Right atrium auricular region (tissue), 2 donors: ENCODE measurements around the gene LRBA. TPM values are rescaled to one million over a fixed set of nuclear protein-coding genes. Genes with fewer than 3 reads are reported as not detected.
"Not testable (repeated sequence)": the region's sequence is repeated elsewhere in the genome, so short reads cannot be mapped to it uniquely, and the experiment has no call there.

Source experiments
- DNase-seq: peaks from one replicate; pipeline ENCODE4 v3.0.0-alpha.2; 2019; ENCODE audit warnings: low spot score
- H3K27ac ChIP-seq, 2 donors: fragments of 200-600 bp; sonication (generic); 1 replicate in 1 of 2; 2 replicates in 1 of 2; pipeline ENCODE4 v1.5.1; 2016 to 2019
- H3K27me3 ChIP-seq, 2 donors: fragments of 200-600 bp; sonication (generic); one replicate each; pipeline versions ENCODE4 v1.5.1 to v1.6.0; 2017 to 2019
- H3K36me3 ChIP-seq: fragments of 200-600 bp; sonication (generic); one replicate; pipeline ENCODE4 v1.5.1; 2016
- H3K4me1 ChIP-seq, 2 donors: fragments of 200-600 bp; sonication (generic); one replicate each; pipeline versions ENCODE4 v1.5.1 to v1.6.0; 2017 to 2019
- H3K4me3 ChIP-seq, 2 donors: fragments of 200-600 bp; sonication (generic); 1 replicate in 1 of 2; 2 replicates in 1 of 2; pipeline ENCODE4 v1.5.1; 2017 to 2019; ENCODE audit warnings: mild to moderate bottlenecking in 1 of 2, moderate library complexity in 1 of 2
- H3K9me3 ChIP-seq, 2 donors: fragments of 200-600 bp; sonication (generic); one replicate each; pipeline ENCODE4 v1.5.1; 2019
- total RNA-seq, 2 donors: library from RNA; depleted of rRNA; stranded (reverse); fragments of >200 nt; gene quantifications; one replicate each; pipeline ENCODE4 v1.1.0, GENCODE V29; 2016
- TF ChIP-seq, protein P1 (sequence below), 2 donors: fragments of 200-600 bp; sonication (generic); IDR thresholded peaks; one replicate each; pipeline ENCODE4 v1.5.1; 2019; ENCODE audit warnings: antibody characterized with exemption in 2 of 2

Gene LRBA
- total RNA-seq, 2 donors from 2014 or later = 20.8 to 37.7 TPM

- Histone ChIP-seq H3K4me1 (no peaks in the 10 kb centered on the region), H3K27ac (no peak overlapping the region), H3K9me3 (no peaks in the 10 kb centered on the region), H3K4me3 (no peak overlapping the region), H3K36me3 (no peaks in the 10 kb centered on the region), H3K27me3 (no peaks in the 10 kb centered on the region)
- TF ChIP-seq, protein P1, sequence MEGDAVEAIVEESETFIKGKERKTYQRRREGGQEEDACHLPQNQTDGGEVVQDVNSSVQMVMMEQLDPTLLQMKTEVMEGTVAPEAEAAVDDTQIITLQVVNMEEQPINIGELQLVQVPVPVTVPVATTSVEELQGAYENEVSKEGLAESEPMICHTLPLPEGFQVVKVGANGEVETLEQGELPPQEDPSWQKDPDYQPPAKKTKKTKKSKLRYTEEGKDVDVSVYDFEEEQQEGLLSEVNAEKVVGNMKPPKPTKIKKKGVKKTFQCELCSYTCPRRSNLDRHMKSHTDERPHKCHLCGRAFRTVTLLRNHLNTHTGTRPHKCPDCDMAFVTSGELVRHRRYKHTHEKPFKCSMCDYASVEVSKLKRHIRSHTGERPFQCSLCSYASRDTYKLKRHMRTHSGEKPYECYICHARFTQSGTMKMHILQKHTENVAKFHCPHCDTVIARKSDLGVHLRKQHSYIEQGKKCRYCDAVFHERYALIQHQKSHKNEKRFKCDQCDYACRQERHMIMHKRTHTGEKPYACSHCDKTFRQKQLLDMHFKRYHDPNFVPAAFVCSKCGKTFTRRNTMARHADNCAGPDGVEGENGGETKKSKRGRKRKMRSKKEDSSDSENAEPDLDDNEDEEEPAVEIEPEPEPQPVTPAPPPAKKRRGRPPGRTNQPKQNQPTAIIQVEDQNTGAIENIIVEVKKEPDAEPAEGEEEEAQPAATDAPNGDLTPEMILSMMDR (IDR thresholded peaks at IDR 0.05) = no peak
- no peak for DNase-seq
Observed at GRCh38 chr4:150662686-150663085, 352.4 kb downstream of the LRBA start.

- not testable (repeated sequence) for DNase-seq, H3K4me3 ChIP-seq, H3K36me3 ChIP-seq, H3K4me1 ChIP-seq, H3K27me3 ChIP-seq, H3K9me3 ChIP-seq, H3K27ac ChIP-seq
Observed at GRCh38 chr4:150661551-150661950, 353.5 kb downstream of the LRBA start.

GRCh38 chr4:150658258-150658657 is 356.8 kb downstream of the LRBA start:
- not testable (repeated sequence) for H3K27me3 ChIP-seq, H3K27ac ChIP-seq, H3K4me3 ChIP-seq, H3K36me3 ChIP-seq, DNase-seq, H3K9me3 ChIP-seq, H3K4me1 ChIP-seq

DNA sequence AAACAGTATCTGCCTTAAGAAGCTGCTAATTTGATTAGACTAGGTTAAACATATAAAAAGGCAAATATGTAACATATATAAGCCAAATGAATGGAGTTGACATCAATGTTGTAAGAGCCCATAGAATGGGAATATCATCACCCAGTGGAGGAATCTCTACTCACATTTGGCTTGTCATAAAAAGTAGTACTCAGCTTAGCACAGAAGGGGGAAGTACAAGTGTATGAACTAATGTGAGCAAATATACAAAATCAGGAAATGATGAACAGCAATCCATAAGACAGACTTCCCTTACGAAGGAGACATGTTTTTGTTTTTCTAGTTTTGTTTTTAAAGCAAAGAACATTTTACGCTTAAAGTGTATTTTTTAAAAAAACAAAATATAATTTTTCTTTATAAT is 358.2 kb downstream of the LRBA start:
- DNase-seq = no peak
- Histone ChIP-seq H3K36me3 (no peaks in the 10 kb centered on the region), H3K9me3 (no peaks in the 10 kb centered on the region), H3K27me3 (no peaks in the 10 kb centered on the region), H3K4me1 (no peaks in the 10 kb centered on the region), H3K4me3 (no peak overlapping the region), H3K27ac (no peak overlapping the region)
- TF ChIP-seq, protein P1 (IDR thresholded peaks at IDR 0.05) = no peak

GRCh38 chr4:150650751-150651150 is 364.3 kb downstream of the LRBA start:
- TF ChIP-seq, protein P1 (IDR thresholded peaks at IDR 0.05) = no peak
- H3K27ac ChIP-seq = no peak overlapping the region
- H3K4me3 ChIP-seq = no peak overlapping the region
- H3K36me3 ChIP-seq = no peaks in the 10 kb centered on the region
- no peak for DNase-seq
- no peaks in the 10 kb centered on the region for H3K9me3 ChIP-seq
- H3K27me3 ChIP-seq = no peaks in the 10 kb centered on the region
- H3K4me1 ChIP-seq = no peaks in the 10 kb centered on the region

DNA sequence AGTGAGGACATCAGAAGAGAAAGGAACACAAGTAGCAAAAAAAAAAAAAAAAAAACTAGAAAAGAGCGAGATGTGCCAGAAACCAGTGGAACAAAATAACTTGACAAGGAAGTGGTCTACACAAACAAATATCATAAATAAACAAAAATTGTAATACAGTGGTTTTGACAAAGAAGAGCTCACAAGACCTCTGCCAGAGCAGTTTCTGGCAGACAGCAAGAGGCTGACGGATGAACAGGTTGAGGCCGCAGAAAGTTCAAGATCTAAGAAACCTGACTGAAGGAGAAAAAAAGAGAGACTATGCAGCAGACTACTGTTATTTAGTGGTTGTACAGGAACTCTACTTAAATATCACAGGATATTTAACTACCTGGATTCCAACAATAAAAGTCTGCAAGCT is 367.0 kb downstream of the LRBA start:
- Histone ChIP-seq H3K9me3 (no peaks in the 10 kb centered on the region), H3K4me3 (no peak overlapping the region), H3K27ac (no peak overlapping the region), H3K27me3 (no peaks in the 10 kb centered on the region), H3K4me1 (no peaks in the 10 kb centered on the region), H3K36me3 (no peaks in the 10 kb centered on the region)
- TF ChIP-seq, protein P1 (IDR thresholded peaks at IDR 0.05) = no peak
- DNase-seq = no peak

DNA sequence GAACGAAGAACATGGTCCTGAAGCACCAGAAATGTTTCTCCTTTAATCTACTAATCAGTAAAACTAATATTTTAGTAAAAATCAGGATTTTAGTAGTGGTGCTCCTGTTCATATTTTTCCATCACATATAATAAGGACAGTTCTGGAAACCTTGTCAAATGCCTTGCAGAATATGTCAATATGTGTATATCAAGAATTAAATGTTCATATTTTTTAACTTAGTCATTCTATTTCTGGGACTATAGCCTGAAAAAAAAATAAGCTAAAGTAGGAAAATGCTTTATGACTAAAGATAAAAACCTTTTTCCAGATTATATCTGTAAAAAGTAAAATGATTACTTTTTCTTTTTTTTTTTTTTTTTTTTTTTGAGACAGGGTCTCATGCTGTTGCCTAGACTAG is 368.1 kb downstream of the LRBA start:
- no peaks in the 10 kb centered on the region for H3K27me3 ChIP-seq
- H3K4me3 ChIP-seq = no peak overlapping the region
- no peaks in the 10 kb centered on the region for H3K9me3 ChIP-seq
- no peak overlapping the region for H3K27ac ChIP-seq
- TF ChIP-seq, protein P1 (IDR thresholded peaks at IDR 0.05) = no peak
- no peaks in the 10 kb centered on the region for H3K4me1 ChIP-seq
- no peak for DNase-seq
- no peaks in the 10 kb centered on the region for H3K36me3 ChIP-seq
